GM13976 (cell line): ENCODE data around the gene PTPRE.

Experiments
- DNase-seq: peaks from one replicate; pipeline ENCODE4 v3.0.0; 2012; ENCODE audit warnings: low spot score
- CTCF ChIP-seq: IDR thresholded peaks from 2 replicates; pipeline ENCODE4 v1.5.1; 2012; ENCODE audit warnings: borderline replicate concordance, mild to moderate bottlenecking; ENCODE audit not compliant: insufficient read depth; ENCODE audit errors: extremely low read depth, missing control alignments, control extremely low read depth
- in situ Hi-C: fragments of 300-500 bp; cut with MboI; formaldehyde crosslinking; loops from one replicate; pipeline ENCODE4 v1.12.0; 2022; ENCODE audit warnings: low sequenced_read_pairs, mixed read lengths, inconsistent platforms; ENCODE audit not compliant: unreplicated experiment

PTPRE gene

GRCh38 chr10:128080641-128081040, 173.7 kb downstream of the PTPRE start:
- in situ Hi-C loops: no loop called here
- no peak for DNase-seq

GRCh38 chr10:128081222-128081621, 174.3 kb downstream of the PTPRE start:
- DNase-seq: no peak
- no peak for TF ChIP-seq CTCF
- in situ Hi-C loops: no loop called here

More at GRCh38 chr10:128080641-128081040, 173.7 kb downstream of the PTPRE start:
- TF ChIP-seq CTCF: no peak

- in situ Hi-C loops: no loop called here
- no peak for TF ChIP-seq CTCF
- no peak for DNase-seq
Observed at GRCh38 chr10:128081720-128082119, 174.8 kb downstream of the PTPRE start.

DNA sequence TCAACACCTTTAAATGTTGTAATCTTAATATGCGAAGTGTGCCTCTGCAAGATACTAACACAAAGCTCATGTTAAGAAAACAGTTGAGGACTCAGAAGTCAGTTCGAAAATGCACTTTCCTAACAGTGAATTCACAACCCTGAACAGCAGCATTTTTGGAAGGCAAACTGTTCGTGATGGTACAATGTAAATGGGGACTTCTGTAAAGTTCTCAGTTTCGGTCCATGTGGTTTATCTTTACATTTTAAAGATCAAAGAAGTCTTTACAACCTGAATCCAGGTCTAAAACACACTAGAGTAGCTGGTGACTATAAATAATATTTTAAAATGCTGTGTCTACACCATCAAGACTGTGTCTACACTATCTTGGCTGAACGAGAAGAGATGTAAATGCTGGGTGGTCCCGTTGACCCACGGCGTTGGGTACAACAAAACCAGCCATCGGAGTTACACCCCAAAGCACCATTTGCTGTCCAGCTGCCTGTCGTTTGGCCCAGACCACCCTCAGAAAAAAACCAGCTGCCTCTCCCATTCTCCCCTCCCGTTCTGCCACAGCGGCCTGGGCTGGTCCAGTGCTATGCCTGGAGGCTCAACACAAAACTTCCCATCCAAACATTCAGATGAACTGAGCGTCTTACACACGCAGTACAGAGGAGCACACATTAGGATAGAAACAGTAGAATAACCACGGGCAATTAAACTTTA, 176.4 kb downstream of the PTPRE start:
- no peak for DNase-seq
- in situ Hi-C loops: no loop called here
- no peak for TF ChIP-seq CTCF

DNA sequence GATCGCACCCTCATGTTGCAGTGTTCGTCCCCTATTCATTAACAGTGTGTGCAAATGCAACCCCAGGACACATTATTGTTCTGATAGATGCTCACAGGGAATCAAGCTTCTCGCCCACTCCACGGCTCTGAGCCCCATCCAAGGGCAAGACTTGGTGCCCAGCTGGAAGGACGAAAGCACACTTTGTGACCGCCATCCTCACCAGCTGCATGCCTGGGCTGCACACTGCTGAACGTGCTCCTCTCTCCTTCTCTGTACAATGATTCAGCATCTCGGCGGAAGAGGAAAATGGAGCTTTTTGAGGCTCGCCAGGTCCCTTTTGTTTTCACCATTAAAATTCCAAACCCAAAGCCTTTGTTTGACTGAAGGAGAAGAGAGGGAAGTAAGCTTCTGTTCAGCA, 177.5 kb downstream of the PTPRE start:
- no peak for TF ChIP-seq CTCF
- DNase-seq: no peak
- in situ Hi-C loops: no loop called here

DNA sequence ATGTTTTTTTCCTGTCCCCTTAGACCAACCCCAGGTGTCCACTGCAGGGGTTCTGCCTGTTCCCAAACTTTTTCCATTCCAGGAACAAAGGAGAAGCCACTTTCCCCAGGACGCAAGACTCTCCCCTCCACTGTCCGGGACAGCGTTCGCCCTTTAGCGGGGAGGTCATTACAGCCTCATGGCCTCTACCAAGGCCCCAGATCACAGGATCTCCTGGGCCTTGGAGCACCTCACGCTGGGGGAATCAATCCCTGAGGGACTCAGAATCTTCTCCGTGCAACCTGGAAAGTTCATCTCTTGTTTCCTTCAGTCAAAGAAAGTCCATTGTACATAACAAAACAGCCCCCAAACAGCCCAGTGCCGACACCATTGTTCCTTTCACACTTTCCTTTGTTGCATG, 178.1 kb downstream of the PTPRE start:
- TF ChIP-seq CTCF: no peak
- in situ Hi-C loops: no loop called here
- no peak for DNase-seq
